ENCODE data around the gene CCDC149. TPM values are rescaled to one million over a fixed set of nuclear protein-coding genes. Genes with fewer than 3 reads are reported as not detected.
A peak's percentile ranks its signal among the peaks of the same experiment; 100 is the strongest.

Gene CCDC149
- total RNA-seq, 2 donors from 2014 or later = 13.3 to 13.5 TPM

GRCh38 chr4:24917076-24917856 is 4.4 kb upstream of the CCDC149 start:
- no peak for TF ChIP-seq CTCF (IDR thresholded peaks at IDR 0.05)
- H3K27me3 ChIP-seq = no peaks in the 10 kb centered on the region
- H3K9ac ChIP-seq (ENCODE audit: low read depth in 2 of 2, low read length in 2 of 2) = no peak overlapping the region
- intact Hi-C loops (cut with DNase I) = no loop called here
- no peaks in the 10 kb centered on the region for H3K9me3 ChIP-seq
- no peak overlapping the region for H3K27ac ChIP-seq
- H3K4me1 ChIP-seq = no peaks in the 10 kb centered on the region
- H3K36me3 ChIP-seq = no peaks in the 10 kb centered on the region
- no peak for DNase-seq
- H3K4me3 ChIP-seq = no peak overlapping the region

- TF ChIP-seq CTCF (IDR thresholded peaks at IDR 0.05) = no peak
- intact Hi-C loops (cut with DNase I) = no loop called here
Observed at GRCh38 chr4:24915121-24915922, 2.5 kb upstream of the CCDC149 start.

GRCh38 chr4:24914460-24914859 is 1.6 kb upstream of the CCDC149 start:
- Histone ChIP-seq H3K4me1 (no peaks in the 10 kb centered on the region), H3K27ac (no peak overlapping the region), H3K36me3 (no peaks in the 10 kb centered on the region), H3K9ac (ENCODE audit: low read depth in 2 of 2, low read length in 2 of 2) (no peak overlapping the region), H3K9me3 (no peaks in the 10 kb centered on the region), H3K4me3 (no peak overlapping the region), H3K27me3 (no peaks in the 10 kb centered on the region)
- intact Hi-C loops (cut with DNase I) = loop anchor here (5.0 kb wide), 1 partner anchor 117 kb away; the partner anchor contains the start of gene SOD3
- no peak for TF ChIP-seq CTCF (IDR thresholded peaks at IDR 0.05)
- DNase-seq = no peak

More at GRCh38 chr4:24915121-24915922, 2.5 kb upstream of the CCDC149 start:
- Histone ChIP-seq H3K4me1 (no peaks in the 10 kb centered on the region), H3K9ac (ENCODE audit: low read depth in 2 of 2, low read length in 2 of 2) (no peak overlapping the region), H3K36me3 (no peaks in the 10 kb centered on the region), H3K4me3 (no peak overlapping the region), H3K9me3 (no peaks in the 10 kb centered on the region), H3K27me3 (no peaks in the 10 kb centered on the region), H3K27ac (no peak overlapping the region)
- no peak for DNase-seq

GRCh38 chr4:24913119-24913485 is 260 bp upstream of the CCDC149 start:
- no peak for DNase-seq
- peak overlapping the region; percentile 33 for H3K27ac ChIP-seq
- intact Hi-C loops (cut with DNase I) = loop anchor here (5.0 kb wide), 1 partner anchor 116 kb away; the partner anchor contains the start of gene SOD3

More at GRCh38 chr4:24913119-24913485, 260 bp upstream of the CCDC149 start:
- no peak for TF ChIP-seq CTCF (IDR thresholded peaks at IDR 0.05)
- Histone ChIP-seq H3K9ac (ENCODE audit: low read depth in 2 of 2, low read length in 2 of 2) (peak overlapping the region in 1 of 2 donors; percentile 84), H3K36me3 (no peaks in the 10 kb centered on the region), H3K27me3 (no peaks in the 10 kb centered on the region), H3K4me1 (no peaks in the 10 kb centered on the region), H3K9me3 (no peaks in the 10 kb centered on the region), H3K4me3 (peak overlapping the region; percentile 27)
